Prostate gland (tissue), 2 donors: Measurements from ENCODE around the gene CTDSP1.

Experiments
- CTCF ChIP-seq, 4 experiments: fragments of 200-600 bp in 2 of 4; fragments of 450-650 bp in 2 of 4; sonication (generic) in 2 of 4; IDR thresholded peaks; 1 replicate in 3 of 4; 2 replicates in 1 of 4; pipeline ENCODE4 v1.5.1; 2016 to 2019; ENCODE audit warnings: antibody characterized with exemption in 4 of 4, mild to moderate bottlenecking in 2 of 4, moderate library complexity in 2 of 4
- POLR2AphosphoS5 ChIP-seq: sonication (generic); formaldehyde crosslinking; IDR thresholded peaks from one replicate; pipeline ENCODE4 v1.6.1; 2017; ENCODE audit warnings: antibody characterized with exemption

- TF ChIP-seq POLR2AphosphoS5 (no peak), CTCF (IDR thresholded peaks at IDR 0.05) (no peak)
Observed at GRCh38 chr2:218363736-218364135, 35.9 kb upstream of the CTDSP1 start.
